Measurements from ENCODE around the gene RRBP1.

RRBP1 gene

GRCh38 chr20:17626217-17627007 is 55.6 kb downstream of the RRBP1 start:
- no peak for DNase-seq (ENCODE audit: low read depth in 1 of 2, low spot score in 1 of 2)
- Histone ChIP-seq H3K4me3 (replicated peaks; ENCODE audit: insufficient read depth, low read length) (no peak overlapping the region), H3K27ac (replicated peaks) (peak overlapping the region; percentile 67), H3K27me3 (ENCODE audit: insufficient read depth, poor library complexity, severe bottlenecking) (no peaks in the 10 kb centered on the region)
- no peak for TF ChIP-seq GABPA (IDR thresholded peaks at IDR 0.05; ENCODE audit: low read depth)
- TF ChIP-seq SPI1 (IDR thresholded peaks at IDR 0.05; ENCODE audit: borderline replicate concordance, low read depth) = no peak
- no peak for TF ChIP-seq CTCF (IDR thresholded peaks at IDR 0.05; ENCODE audit: insufficient read depth, low read length)
- TF ChIP-seq POLR2AphosphoS5 (IDR thresholded peaks at IDR 0.05; ENCODE audit: low read depth) = no peak
- no peak for TF ChIP-seq REST (IDR thresholded peaks at IDR 0.05; ENCODE audit: insufficient replicate concordance, low read depth)

- DNase-seq (ENCODE audit: low read depth in 1 of 2, low spot score in 1 of 2) = no peak
- Histone ChIP-seq H3K27me3 (ENCODE audit: insufficient read depth, poor library complexity, severe bottlenecking) (no peaks in the 10 kb centered on the region), H3K4me3 (replicated peaks; ENCODE audit: insufficient read depth, low read length) (no peak overlapping the region), H3K27ac (replicated peaks) (no peak overlapping the region)
- TF ChIP-seq GABPA (IDR thresholded peaks at IDR 0.05; ENCODE audit: low read depth) (no peak), POLR2AphosphoS5 (IDR thresholded peaks at IDR 0.05; ENCODE audit: low read depth) (no peak), SPI1 (IDR thresholded peaks at IDR 0.05; ENCODE audit: borderline replicate concordance, low read depth) (no peak), REST (IDR thresholded peaks at IDR 0.05; ENCODE audit: insufficient replicate concordance, low read depth) (no peak), CTCF (IDR thresholded peaks at IDR 0.05; ENCODE audit: insufficient read depth, low read length) (no peak)
These were observed 56.6 kb downstream of the RRBP1 start for GRCh38 chr20:17625246-17626051.

GRCh38 chr20:17624551-17625245 is 57.3 kb downstream of the RRBP1 start:
- no peak for DNase-seq (ENCODE audit: low read depth in 1 of 2, low spot score in 1 of 2)
- Histone ChIP-seq H3K27me3 (ENCODE audit: insufficient read depth, poor library complexity, severe bottlenecking) (no peaks in the 10 kb centered on the region), H3K27ac (replicated peaks) (no peak overlapping the region), H3K4me3 (replicated peaks; ENCODE audit: insufficient read depth, low read length) (no peak overlapping the region)
- TF ChIP-seq SPI1 (IDR thresholded peaks at IDR 0.05; ENCODE audit: borderline replicate concordance, low read depth) (no peak), REST (IDR thresholded peaks at IDR 0.05; ENCODE audit: insufficient replicate concordance, low read depth) (no peak), POLR2AphosphoS5 (IDR thresholded peaks at IDR 0.05; ENCODE audit: low read depth) (no peak), CTCF (IDR thresholded peaks at IDR 0.05; ENCODE audit: insufficient read depth, low read length) (no peak), GABPA (IDR thresholded peaks at IDR 0.05; ENCODE audit: low read depth) (no peak)

All from HL-60 (cell line).